Measurements from ENCODE around the gene BTBD17.

BTBD17 gene

GRCh38 chr17:74344658-74345057 is 17.0 kb downstream of the BTBD17 start:
- no peak overlapping the region for H3K27ac ChIP-seq
- no peaks in the 10 kb centered on the region for H3K4me1 ChIP-seq (ENCODE audit: control insufficient read depth in 1 of 2, insufficient read depth in 1 of 2, low read depth in 1 of 2, low read length in 1 of 2)
- no peaks in the 10 kb centered on the region for H3K36me3 ChIP-seq
- H3K27me3 ChIP-seq: peaks cover 19% of the 10 kb centered on the region
- H3K9me3 ChIP-seq: no peaks in the 10 kb centered on the region
- TF ChIP-seq, protein P1, sequence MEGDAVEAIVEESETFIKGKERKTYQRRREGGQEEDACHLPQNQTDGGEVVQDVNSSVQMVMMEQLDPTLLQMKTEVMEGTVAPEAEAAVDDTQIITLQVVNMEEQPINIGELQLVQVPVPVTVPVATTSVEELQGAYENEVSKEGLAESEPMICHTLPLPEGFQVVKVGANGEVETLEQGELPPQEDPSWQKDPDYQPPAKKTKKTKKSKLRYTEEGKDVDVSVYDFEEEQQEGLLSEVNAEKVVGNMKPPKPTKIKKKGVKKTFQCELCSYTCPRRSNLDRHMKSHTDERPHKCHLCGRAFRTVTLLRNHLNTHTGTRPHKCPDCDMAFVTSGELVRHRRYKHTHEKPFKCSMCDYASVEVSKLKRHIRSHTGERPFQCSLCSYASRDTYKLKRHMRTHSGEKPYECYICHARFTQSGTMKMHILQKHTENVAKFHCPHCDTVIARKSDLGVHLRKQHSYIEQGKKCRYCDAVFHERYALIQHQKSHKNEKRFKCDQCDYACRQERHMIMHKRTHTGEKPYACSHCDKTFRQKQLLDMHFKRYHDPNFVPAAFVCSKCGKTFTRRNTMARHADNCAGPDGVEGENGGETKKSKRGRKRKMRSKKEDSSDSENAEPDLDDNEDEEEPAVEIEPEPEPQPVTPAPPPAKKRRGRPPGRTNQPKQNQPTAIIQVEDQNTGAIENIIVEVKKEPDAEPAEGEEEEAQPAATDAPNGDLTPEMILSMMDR (IDR thresholded peaks at IDR 0.05): no peak
- no peak overlapping the region for H3K4me3 ChIP-seq (ENCODE audit: low read depth in 1 of 2, low read length in 1 of 2)

DNA sequence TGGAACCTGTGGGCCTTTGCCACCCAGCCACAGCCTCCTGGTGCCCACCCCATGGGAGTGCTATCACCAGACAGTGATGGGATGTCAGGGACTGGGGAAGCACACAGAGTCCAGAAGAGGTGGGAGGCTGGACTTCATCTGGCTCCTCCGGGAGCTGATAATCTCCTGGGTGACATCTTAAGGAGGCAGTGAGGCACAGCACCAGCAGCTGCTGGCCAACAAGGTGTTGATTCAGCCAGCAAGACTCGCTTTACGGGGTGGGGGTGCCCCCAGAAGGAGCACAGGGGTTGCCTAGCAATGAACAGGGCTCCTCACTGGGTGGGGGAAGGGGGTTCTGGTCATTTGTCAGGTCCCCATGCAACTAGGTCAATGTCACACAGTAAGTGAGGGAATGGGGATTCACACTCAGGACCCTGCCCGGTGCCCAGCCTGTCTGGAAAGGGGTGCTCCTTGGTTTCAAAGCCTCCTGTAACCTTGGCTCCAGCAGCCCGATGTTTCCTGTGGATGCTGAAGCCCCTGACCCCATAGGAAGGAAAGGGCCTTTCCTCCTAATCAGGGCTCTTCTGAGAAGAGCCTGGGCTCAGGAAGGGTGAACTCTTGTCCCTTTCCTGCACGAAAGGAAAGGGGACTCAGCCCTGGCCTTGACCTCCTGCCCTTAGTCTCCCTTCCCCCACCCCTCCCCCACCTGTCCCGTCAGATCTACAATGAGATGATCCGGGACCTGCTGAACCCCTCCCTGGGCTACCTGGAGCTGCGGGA is 18.0 kb downstream of the BTBD17 start:
- Histone ChIP-seq H3K36me3 (no peaks in the 10 kb centered on the region), H3K27me3 (peaks cover 9% of the 10 kb centered on the region), H3K4me3 (ENCODE audit: low read depth in 1 of 2, low read length in 1 of 2) (no peak overlapping the region), H3K27ac (no peak overlapping the region), H3K9me3 (no peaks in the 10 kb centered on the region), H3K4me1 (ENCODE audit: control insufficient read depth in 1 of 2, insufficient read depth in 1 of 2, low read depth in 1 of 2, low read length in 1 of 2) (no peaks in the 10 kb centered on the region)
- TF ChIP-seq, protein P1 (IDR thresholded peaks at IDR 0.05): no peak

DNA sequence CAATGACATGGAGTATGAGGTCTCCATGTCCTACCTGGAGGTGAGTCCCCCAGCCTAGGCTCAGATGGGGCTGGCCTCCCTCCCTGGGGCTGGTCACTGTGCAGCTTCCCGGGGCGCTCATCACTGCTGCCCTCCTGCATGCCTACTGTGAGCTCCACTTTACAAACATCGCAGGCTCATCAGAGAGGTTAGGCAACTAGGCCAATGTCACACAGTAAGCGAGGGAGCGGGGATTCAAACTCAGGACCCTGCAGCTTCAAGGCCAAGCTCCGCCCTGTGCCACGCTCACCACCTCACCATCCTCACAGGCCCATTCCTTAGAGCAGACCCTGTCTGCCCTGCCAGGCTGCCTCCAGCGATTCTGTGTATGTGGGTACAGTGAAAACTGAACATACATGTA is 18.5 kb downstream of the BTBD17 start:
- Histone ChIP-seq H3K27ac (no peak overlapping the region), H3K27me3 (peaks cover 3% of the 10 kb centered on the region), H3K4me3 (ENCODE audit: low read depth in 1 of 2, low read length in 1 of 2) (no peak overlapping the region), H3K4me1 (ENCODE audit: control insufficient read depth in 1 of 2, insufficient read depth in 1 of 2, low read depth in 1 of 2, low read length in 1 of 2) (no peaks in the 10 kb centered on the region), H3K9me3 (no peaks in the 10 kb centered on the region), H3K36me3 (no peaks in the 10 kb centered on the region)
- TF ChIP-seq, protein P1 (IDR thresholded peaks at IDR 0.05): no peak

- Histone ChIP-seq H3K4me3 (ENCODE audit: low read depth in 1 of 2, low read length in 1 of 2) (no peak overlapping the region), H3K9me3 (no peaks in the 10 kb centered on the region), H3K27ac (no peak overlapping the region), H3K36me3 (no peaks in the 10 kb centered on the region), H3K4me1 (ENCODE audit: control insufficient read depth in 1 of 2, insufficient read depth in 1 of 2, low read depth in 1 of 2, low read length in 1 of 2) (no peaks in the 10 kb centered on the region), H3K27me3 (no peaks in the 10 kb centered on the region)
- TF ChIP-seq, protein P1 (IDR thresholded peaks at IDR 0.05): no peak
These were observed 19.4 kb downstream of the BTBD17 start for GRCh38 chr17:74342224-74342623.

GRCh38 chr17:74340470-74341023 is 21.1 kb downstream of the BTBD17 start:
- TF ChIP-seq, protein P1 (IDR thresholded peaks at IDR 0.05): no peak
- no peaks in the 10 kb centered on the region for H3K4me1 ChIP-seq (ENCODE audit: control insufficient read depth in 1 of 2, insufficient read depth in 1 of 2, low read depth in 1 of 2, low read length in 1 of 2)
- no peaks in the 10 kb centered on the region for H3K27me3 ChIP-seq
- H3K27ac ChIP-seq: no peak overlapping the region
- no peaks in the 10 kb centered on the region for H3K9me3 ChIP-seq
- no peak overlapping the region for H3K4me3 ChIP-seq (ENCODE audit: low read depth in 1 of 2, low read length in 1 of 2)
- no peaks in the 10 kb centered on the region for H3K36me3 ChIP-seq
